Dendritic cell treated with granulocyte-macrophage colony-stimulating factor and Interleukin-4, amounts not matched to agents 40 ng/mL and 50 ng/mL, for 4 days (primary cell): ENCODE data around the gene CCDC12.

Experiments
- H3K27ac Mint-ChIP-seq: one replicate; pipeline ENCODE4 v1.8.0; 2022; ENCODE audit warnings: mild to moderate bottlenecking, mixed read lengths
- H3K27me3 Mint-ChIP-seq: one replicate; pipeline ENCODE4 v1.8.0; 2022; ENCODE audit warnings: mild to moderate bottlenecking, mixed read lengths
- H3K36me3 Mint-ChIP-seq: one replicate; pipeline ENCODE4 v1.8.0; 2022; ENCODE audit warnings: low read depth, mixed read lengths
- H3K4me1 Mint-ChIP-seq: one replicate; pipeline ENCODE4 v1.8.0; 2022; ENCODE audit warnings: low read depth, mixed read lengths
- H3K4me3 Mint-ChIP-seq: one replicate; pipeline ENCODE4 v1.8.0; 2022; ENCODE audit warnings: mild to moderate bottlenecking, moderate library complexity, mixed read lengths
- H3K9me3 Mint-ChIP-seq: one replicate; pipeline ENCODE4 v1.8.0; 2022; ENCODE audit warnings: mixed read lengths
- intact Hi-C: fragments of 100-400 bp; cut with micrococcal nuclease; formaldehyde crosslinking; loops from one replicate; pipeline ENCODE4 v1.15.0; 2022

The CCDC12 gene

DNA sequence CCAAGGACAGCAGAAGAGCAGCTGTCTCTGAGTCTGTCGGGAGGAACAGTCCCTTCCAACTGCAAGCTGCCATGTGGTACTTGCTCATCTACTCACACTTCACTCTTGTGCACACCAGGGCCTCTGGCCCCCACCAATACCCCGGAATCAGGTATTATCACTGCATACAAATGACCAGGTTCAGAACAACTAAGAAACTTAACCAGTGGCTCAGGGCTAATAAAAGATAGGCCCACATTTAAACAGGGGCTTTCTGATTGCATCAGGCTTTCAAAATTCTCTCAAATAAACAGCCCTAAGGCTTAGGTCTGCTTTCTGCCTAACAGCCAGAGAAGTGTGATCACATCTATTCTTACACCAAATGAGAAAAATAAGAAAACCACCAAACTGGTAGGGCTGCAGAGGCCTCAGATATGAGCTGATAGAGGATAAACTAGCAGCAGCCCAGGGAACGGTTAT, 20.7 kb downstream of the CCDC12 start:
- no peak overlapping the region for H3K4me3 Mint-ChIP-seq
- H3K4me1 Mint-ChIP-seq = peaks cover 94% of the 10 kb centered on the region
- H3K27ac Mint-ChIP-seq = no peak overlapping the region
- no peaks in the 10 kb centered on the region for H3K27me3 Mint-ChIP-seq
- intact Hi-C loops = no loop called here
- no peaks in the 10 kb centered on the region for H3K9me3 Mint-ChIP-seq
- H3K36me3 Mint-ChIP-seq = peaks cover 56% of the 10 kb centered on the region

DNA sequence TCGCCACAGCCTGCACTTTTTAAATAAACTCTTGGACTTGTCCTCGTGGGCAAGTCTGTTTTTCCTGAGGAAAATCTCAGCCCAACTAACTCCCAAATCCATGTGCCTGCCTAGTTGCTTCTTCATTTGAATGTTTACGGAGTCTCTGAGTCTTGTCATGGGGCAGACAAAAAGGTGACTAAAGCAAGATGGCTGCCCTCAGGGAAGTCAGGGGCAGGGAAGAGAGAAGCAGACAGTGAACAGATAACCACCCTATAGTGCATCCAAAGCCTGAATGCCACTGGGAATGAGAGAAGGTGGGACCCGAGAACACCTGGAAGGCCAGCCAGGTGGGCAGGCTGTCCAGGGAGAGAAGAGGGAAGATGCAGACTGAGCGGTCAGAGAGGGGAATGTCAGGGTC, 21.4 kb downstream of the CCDC12 start:
- H3K27ac Mint-ChIP-seq = no peak overlapping the region
- peaks cover 94% of the 10 kb centered on the region for H3K4me1 Mint-ChIP-seq
- no peak overlapping the region for H3K4me3 Mint-ChIP-seq
- H3K27me3 Mint-ChIP-seq = no peaks in the 10 kb centered on the region
- H3K9me3 Mint-ChIP-seq = no peaks in the 10 kb centered on the region
- H3K36me3 Mint-ChIP-seq = peaks cover 51% of the 10 kb centered on the region
- intact Hi-C loops = no loop called here

DNA sequence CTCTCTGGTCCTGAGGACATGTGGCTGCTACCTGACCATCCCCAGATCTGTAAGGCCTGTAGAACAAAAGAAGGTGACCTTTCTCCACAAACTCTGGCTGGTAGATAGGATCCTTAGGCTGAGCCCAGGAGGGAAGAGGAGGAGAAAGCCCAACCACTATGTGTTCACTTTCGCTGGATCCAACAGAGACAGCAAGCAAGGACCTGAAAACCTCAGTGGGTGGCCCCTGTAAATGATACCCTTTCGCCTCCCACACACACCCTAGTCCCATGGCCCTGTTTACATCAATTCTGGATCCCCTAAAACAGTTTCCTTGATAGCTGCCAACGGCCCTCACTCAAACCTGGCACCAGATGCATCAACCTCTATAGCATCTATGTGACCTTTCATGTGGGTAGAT, 22.4 kb downstream of the CCDC12 start:
- no peaks in the 10 kb centered on the region for H3K27me3 Mint-ChIP-seq
- peaks cover 44% of the 10 kb centered on the region for H3K36me3 Mint-ChIP-seq
- H3K9me3 Mint-ChIP-seq = no peaks in the 10 kb centered on the region
- peak overlapping the region; percentile 20 for H3K27ac Mint-ChIP-seq
- peaks cover 94% of the 10 kb centered on the region for H3K4me1 Mint-ChIP-seq
- H3K4me3 Mint-ChIP-seq = peak overlapping the region; percentile 4
- intact Hi-C loops = no loop called here

DNA sequence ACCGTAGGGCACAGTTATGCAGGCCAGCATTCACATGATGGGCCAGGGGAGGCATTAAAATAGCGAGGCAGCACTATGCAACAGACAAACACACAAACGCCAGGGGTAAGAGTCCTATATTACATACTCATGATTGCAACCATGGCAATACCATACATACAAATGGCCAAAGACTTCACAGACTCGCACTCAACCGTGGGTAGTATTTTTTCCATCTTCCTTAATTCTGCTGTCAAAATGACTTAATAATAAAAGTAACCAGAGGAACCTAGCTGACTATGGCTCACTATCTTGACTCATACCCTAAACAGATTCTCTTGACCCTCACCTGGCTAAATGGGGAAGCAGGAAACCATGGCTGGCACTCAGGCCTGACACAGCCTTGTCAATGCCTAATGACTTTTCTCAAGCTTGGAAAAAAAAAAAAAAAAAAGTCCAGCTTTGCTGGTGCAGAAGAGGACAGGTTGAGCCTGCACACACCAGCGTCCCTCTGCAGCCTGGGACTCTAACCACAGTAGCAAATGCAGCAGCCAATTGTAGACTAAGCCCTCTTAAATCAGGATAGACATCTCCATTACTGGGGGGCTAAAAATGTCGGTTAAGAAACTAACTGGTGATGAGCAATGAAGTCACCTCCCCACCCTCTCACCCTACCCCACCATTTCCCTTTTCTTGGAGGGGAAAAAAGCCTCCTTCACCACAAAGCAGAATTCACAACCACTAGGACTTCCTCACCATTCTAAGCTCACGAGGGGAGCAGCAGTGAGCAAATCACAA, 23.1 kb downstream of the CCDC12 start:
- Mint-ChIP-seq H3K9me3 (no peaks in the 10 kb centered on the region), H3K36me3 (peaks cover 39% of the 10 kb centered on the region), H3K4me1 (peaks cover 94% of the 10 kb centered on the region), H3K4me3 (peak overlapping the region; percentile 26), H3K27ac (peak overlapping the region; percentile 20), H3K27me3 (no peaks in the 10 kb centered on the region)
- intact Hi-C loops = loop anchor here (2.0 kb wide), 1 partner anchor 21 kb away; no protein-coding TSS in a partner anchor

DNA sequence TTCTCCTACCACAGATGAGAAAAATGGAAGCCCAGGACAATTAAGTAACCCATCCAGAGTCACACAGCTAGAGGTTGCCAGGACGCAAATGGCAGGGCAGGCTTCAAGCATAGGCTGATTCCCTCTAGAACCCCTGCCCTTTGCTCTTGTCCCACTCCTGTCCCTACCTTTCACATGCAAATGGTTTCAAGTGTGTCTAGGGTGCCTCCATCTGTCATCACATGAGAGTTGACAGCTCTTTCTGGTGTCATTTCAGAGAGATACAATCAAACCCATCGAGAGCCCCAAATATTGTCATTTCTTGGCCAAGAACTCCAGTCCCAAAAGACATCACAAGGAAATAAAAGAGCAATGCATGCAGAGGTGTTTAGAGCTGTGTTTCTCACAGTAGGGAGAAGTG, 23.7 kb downstream of the CCDC12 start:
- no peak overlapping the region for H3K4me3 Mint-ChIP-seq
- peaks cover 41% of the 10 kb centered on the region for H3K36me3 Mint-ChIP-seq
- peaks cover 97% of the 10 kb centered on the region for H3K4me1 Mint-ChIP-seq
- intact Hi-C loops = loop anchor here (2.0 kb wide), 1 partner anchor 20 kb away; no protein-coding TSS in a partner anchor
- no peaks in the 10 kb centered on the region for H3K27me3 Mint-ChIP-seq
- H3K27ac Mint-ChIP-seq = peak overlapping the region; percentile 20
- no peaks in the 10 kb centered on the region for H3K9me3 Mint-ChIP-seq

DNA sequence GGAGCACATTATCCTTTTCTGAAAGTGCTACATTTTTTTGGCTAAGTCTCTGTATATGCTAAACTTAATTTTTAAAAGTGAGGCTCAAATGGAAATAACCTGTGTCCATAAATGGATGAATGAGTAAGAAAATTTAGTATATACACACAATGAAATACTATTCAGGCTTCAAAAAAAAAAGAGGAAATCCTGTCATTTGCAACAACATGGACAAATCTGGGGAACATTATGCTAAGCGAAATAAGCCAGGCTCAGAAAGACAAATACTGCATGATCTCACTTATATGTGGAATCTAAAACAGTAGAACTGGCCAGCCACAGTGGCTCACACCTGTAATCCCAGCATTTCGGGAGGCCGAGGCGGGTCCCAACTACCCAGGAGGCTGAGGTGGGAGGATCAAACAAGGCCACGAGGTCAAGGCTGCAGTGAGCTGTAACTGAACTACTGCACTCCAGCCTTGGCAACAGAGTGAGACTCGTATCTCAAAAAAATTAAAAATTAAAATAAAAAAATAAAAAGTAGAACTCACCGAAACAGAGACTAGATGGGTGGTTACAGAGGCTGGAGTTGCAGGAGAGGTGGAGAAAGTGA, 25.8 kb downstream of the CCDC12 start:
- intact Hi-C loops = no loop called here
- Mint-ChIP-seq H3K4me1 (peaks cover 97% of the 10 kb centered on the region), H3K9me3 (no peaks in the 10 kb centered on the region), H3K4me3 (no peak overlapping the region), H3K36me3 (peaks cover 51% of the 10 kb centered on the region), H3K27ac (no peak overlapping the region), H3K27me3 (no peaks in the 10 kb centered on the region)

DNA sequence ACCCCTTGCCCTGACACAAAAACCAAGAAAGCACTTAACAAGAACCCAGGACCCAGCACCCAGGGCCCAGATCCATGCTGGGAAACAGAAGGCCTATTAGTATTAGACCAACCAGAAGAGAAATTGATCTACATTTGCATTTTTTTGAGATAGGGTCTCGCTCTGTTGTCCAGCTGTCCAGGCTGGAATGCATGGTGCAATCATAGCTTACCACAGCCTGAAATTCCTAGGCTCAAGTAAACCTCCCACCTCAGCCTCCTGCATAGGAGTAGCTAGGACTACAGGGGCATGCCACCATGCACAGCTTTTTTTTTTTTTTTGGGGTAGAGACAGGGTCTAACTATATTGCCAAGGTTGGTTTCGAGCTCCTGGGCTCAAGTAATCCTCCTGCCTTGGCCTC, 26.4 kb downstream of the CCDC12 start:
- Mint-ChIP-seq H3K4me1 (peaks cover 95% of the 10 kb centered on the region), H3K27me3 (no peaks in the 10 kb centered on the region), H3K27ac (no peak overlapping the region), H3K4me3 (no peak overlapping the region), H3K9me3 (no peaks in the 10 kb centered on the region), H3K36me3 (peaks cover 52% of the 10 kb centered on the region)
- intact Hi-C loops = no loop called here

DNA sequence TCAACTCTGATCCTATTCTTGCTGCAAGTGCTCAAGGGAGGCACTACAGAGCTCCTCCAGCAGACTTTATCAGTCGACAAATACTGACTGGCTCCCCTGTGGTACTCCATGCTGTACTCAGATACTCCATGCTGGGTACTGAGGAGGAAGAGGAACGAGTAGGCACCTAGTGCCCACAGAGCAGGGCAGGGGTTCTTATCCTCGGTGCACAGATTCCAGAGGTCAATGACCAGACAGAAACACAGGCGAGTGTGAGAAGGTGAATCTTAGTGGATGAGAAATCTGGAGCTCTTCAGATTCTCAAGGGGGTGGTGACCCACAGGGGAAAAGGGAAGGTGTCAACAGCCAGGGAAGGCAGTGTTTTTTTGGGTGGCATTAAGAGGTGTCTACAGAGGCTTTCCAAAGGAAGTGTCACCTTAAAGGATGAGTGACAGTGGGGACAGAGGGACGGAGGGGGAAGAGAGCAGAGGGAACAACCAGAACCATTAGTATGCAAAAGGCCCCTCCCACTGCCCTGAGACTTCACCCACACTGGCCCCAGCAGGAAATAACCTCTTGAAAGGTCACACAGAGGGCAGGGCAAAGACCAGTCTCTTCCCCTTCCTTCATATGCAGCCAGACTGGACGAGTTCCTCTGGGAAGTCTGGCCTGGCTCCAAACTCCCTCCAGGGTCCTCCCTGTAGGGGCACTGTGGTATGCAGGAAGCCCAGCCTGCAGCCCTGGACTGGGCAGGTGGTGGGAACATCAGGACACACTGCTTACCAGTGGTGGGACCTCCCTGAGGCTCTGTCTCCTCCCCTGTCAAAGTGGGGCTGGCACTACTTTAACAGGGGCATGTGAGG, 27.5 kb downstream of the CCDC12 start:
- Mint-ChIP-seq H3K4me1 (peaks cover 95% of the 10 kb centered on the region), H3K9me3 (no peaks in the 10 kb centered on the region)
- intact Hi-C loops = no loop called here

DNA sequence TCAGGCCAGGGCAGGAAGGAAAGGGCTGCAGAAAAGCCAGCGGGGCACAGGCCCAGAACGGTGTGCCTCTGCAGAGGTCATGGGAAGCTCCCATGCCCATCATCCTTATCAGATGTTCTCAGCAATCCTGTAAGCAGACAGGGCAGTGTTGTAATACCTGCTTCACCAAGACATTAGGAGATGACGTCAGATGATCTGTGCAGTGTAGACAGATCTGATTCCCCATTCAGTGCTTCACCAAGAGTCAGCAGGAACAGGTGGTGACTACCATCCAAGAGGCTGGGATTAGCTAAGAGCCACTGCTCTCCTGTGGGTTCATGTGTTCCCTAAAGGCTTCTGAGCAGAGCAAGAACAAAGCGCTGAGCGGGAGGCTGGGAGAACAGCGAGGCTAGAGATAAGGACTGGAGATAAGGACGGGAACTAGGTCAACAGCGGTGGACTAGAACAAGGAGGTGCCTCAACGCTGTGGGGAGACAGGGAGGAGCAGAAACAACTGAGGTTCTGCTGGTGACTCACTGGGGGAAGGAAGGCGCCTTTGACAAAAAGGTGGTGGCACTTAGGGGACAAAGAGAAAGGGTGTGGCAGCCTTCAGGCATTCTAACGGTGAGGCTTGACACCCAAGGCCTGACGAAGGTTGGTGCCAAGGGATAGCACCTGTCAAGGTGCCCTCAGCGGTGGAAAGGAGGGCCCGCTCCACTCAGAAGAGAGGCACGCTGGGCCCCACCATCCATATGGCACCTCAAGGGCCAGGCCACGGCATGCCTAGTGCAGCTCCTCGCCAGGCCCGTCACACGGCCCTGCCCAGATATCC, 28.4 kb downstream of the CCDC12 start:
- Mint-ChIP-seq H3K27me3 (no peaks in the 10 kb centered on the region), H3K27ac (peak overlapping the region; percentile 31), H3K36me3 (peaks cover 60% of the 10 kb centered on the region), H3K9me3 (no peaks in the 10 kb centered on the region), H3K4me3 (peak overlapping the region; percentile 62), H3K4me1 (peaks cover 86% of the 10 kb centered on the region)
- intact Hi-C loops = no loop called here

More for the DNA sequence above, 27.5 kb downstream of the CCDC12 start:
- H3K27me3 Mint-ChIP-seq = no peaks in the 10 kb centered on the region
- H3K27ac Mint-ChIP-seq = no peak overlapping the region
- peaks cover 60% of the 10 kb centered on the region for H3K36me3 Mint-ChIP-seq
- H3K4me3 Mint-ChIP-seq = peak overlapping the region; percentile 30

DNA sequence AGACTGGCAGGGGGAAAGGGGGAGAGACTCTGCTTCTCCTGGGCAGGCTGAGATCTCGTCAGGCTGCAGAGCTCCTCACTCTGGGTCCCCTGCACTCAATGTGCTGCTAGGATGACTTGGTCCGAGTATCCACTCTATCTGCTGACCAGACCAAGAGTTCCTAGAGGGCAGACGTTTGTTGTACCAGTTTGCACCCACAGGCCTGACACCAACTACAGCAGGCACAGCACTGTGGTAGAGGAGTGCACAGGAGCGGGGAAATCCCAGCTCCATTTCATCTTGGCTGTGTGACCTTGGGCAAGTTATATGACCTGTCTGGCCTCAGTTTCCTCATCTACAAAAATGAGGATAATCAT, 29.0 kb downstream of the CCDC12 start:
- no peaks in the 10 kb centered on the region for H3K9me3 Mint-ChIP-seq
- H3K27me3 Mint-ChIP-seq = no peaks in the 10 kb centered on the region
- H3K4me1 Mint-ChIP-seq = peaks cover 84% of the 10 kb centered on the region
- intact Hi-C loops = no loop called here
- H3K36me3 Mint-ChIP-seq = peaks cover 65% of the 10 kb centered on the region
- no peak overlapping the region for H3K27ac Mint-ChIP-seq
- H3K4me3 Mint-ChIP-seq = no peak overlapping the region

DNA sequence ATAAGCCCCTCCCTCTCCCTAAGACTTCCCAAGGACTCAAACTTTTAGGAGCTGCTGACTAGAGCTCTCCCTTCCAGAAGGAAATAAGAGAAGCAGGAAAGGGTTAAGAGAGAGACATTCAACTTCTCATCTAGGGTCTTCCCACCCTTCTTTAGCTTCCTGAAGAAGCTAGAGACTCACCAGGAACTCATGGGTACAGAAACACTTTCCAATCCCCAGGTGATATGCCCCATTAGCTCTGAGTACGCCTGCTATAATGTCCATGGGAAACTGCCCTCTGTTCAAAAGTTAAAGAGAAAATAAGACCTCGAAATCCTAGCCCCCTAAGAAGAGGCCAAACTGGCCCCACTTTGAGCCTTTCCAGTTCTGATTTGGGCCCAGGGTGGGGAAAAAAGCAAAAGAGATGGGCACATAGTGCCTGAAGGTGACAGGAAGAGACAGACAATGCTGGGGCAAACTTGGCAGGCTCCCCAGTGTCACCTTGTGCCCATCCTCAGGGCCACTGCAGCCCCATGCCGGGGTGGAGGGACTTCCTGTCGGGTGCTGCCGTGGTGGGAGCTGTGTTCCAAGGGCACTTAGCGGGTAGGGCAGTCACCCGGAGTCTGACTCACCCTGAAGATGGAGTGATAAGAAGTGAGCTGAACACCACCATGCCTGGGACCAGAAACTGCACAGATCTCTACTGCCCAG, 29.5 kb downstream of the CCDC12 start:
- peaks cover 82% of the 10 kb centered on the region for H3K4me1 Mint-ChIP-seq
- no peaks in the 10 kb centered on the region for H3K27me3 Mint-ChIP-seq
- no peak overlapping the region for H3K27ac Mint-ChIP-seq
- intact Hi-C loops = no loop called here
- H3K9me3 Mint-ChIP-seq = no peaks in the 10 kb centered on the region
- peaks cover 65% of the 10 kb centered on the region for H3K36me3 Mint-ChIP-seq
- H3K4me3 Mint-ChIP-seq = no peak overlapping the region

DNA sequence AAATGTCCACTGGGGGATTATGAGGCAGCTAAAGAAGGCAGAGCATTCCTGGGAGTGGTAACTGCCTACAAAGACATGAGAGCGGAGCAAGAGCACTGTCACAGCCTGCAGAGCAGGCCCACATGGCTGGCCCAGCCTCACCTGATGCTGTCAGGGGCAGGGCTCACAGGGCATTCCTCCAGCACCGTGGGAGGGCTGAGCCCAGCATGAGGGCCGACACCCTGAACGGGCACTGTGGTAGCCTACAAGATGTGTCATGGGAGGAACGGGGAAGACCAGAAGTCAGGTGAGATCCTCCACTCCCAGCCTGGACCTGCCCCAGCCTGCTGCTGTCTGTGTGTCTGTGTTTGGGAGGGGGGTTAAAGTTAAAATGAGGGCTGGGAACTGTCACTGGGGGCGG, 30.1 kb downstream of the CCDC12 start:
- H3K4me3 Mint-ChIP-seq = no peak overlapping the region
- no peaks in the 10 kb centered on the region for H3K27me3 Mint-ChIP-seq
- no peak overlapping the region for H3K27ac Mint-ChIP-seq
- intact Hi-C loops = no loop called here
- H3K36me3 Mint-ChIP-seq = peaks cover 65% of the 10 kb centered on the region
- peaks cover 79% of the 10 kb centered on the region for H3K4me1 Mint-ChIP-seq
- no peaks in the 10 kb centered on the region for H3K9me3 Mint-ChIP-seq

DNA sequence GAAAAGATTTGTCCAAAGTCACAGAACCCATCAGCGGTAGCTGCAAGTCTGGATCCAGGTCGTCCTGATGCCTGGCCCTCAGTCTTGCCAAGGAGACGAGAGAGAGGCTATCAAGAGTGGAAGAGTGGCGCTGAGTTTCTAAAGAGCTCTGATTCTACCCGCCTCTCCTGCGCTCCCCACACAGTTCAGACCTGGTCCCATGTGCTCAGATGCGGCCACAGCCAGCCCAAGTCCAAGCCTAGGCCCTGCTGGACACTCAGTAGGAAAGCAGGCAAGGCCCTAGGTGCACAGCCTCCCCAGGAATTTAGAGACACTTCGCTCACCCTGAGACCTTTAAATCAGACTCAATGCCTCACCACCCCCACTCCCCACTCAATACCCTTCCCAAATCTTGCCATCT, 32.4 kb downstream of the CCDC12 start:
- H3K9me3 Mint-ChIP-seq = no peaks in the 10 kb centered on the region
- H3K27me3 Mint-ChIP-seq = no peaks in the 10 kb centered on the region
- H3K27ac Mint-ChIP-seq = no peak overlapping the region
- intact Hi-C loops = no loop called here
- H3K4me1 Mint-ChIP-seq = peaks cover 75% of the 10 kb centered on the region
- no peak overlapping the region for H3K4me3 Mint-ChIP-seq
- peaks cover 81% of the 10 kb centered on the region for H3K36me3 Mint-ChIP-seq
